ENCODE measurements around the gene SKAP1.

GRCh38 chr17:48215583-48216139 is 214.4 kb downstream of the SKAP1 start:
- TF ChIP-seq POLR2A (IDR thresholded peaks at IDR 0.05) (no peak), CTCF (IDR thresholded peaks at IDR 0.05) (peak; percentile 29 to 42 (median 32))
